HepG2 (cell line): Measurements from ENCODE around the gene SPN. TPM values are rescaled to one million over a fixed set of nuclear protein-coding genes. Genes with fewer than 3 reads are reported as not detected.

Source experiments
- RBM22 ChIP-seq: fragments of 200-400 bp; formaldehyde crosslinking; optimal IDR thresholded peaks from 2 replicates; pipeline ENCODE3; 2017; ENCODE audit warnings: mild to moderate bottlenecking, low read length, moderate library complexity
- RFXANK ChIP-seq: IDR thresholded peaks from 2 replicates; pipeline ENCODE4 v1.6.1; 2016
- SMYD3 ChIP-seq: sonication (generic); formaldehyde crosslinking; IDR thresholded peaks from 2 replicates; pipeline ENCODE4 v1.8.1; 2023; ENCODE audit warnings: mild to moderate bottlenecking, missing genetic modification reagents
- ZNF264 ChIP-seq: sonication (generic); formaldehyde crosslinking; IDR thresholded peaks from 2 replicates; pipeline ENCODE4 v1.4.0; 2020; ENCODE audit warnings: missing genetic modification reagents
- polyA plus RNA-seq, 8 experiments: library from polyadenylated mRNA; depleted of rRNA in 3 of 8; stranded (reverse) in 7 of 8; unstranded in 1 of 8; fragments of >200 nt; fragmentation: Illumina TruSeq in 4 of 8; extraction: Trizol in 4 of 8; gene quantifications; 2 replicates each; pipeline versions ENCODE4 v1.2.1 to v1.2.3, GENCODE V29; 2011 to 2016; ENCODE audit warnings: low read depth in 4 of 8, missing spikeins in 1 of 8, mixed read lengths in 1 of 8; ENCODE audit not compliant: insufficient read depth in 1 of 8
- total RNA-seq, 5 experiments: library from RNA; depleted of rRNA; stranded (reverse); fragments of >200 nt; fragmentation: Illumina TruSeq; extraction: Trizol; gene quantifications; 2 replicates each; pipeline ENCODE4 v1.2.3, GENCODE V29; 2016; ENCODE audit warnings: low read depth in 1 of 5
- TF ChIP-seq, protein P1 (sequence below), 2 experiments: IDR thresholded peaks; 2 replicates each; pipeline ENCODE4 v1.6.1; 2011 to 2012; ENCODE audit warnings: low read length in 2 of 2, borderline replicate concordance in 1 of 2, low read depth in 1 of 2, mild to moderate bottlenecking in 1 of 2, moderate library complexity in 1 of 2
- TF ChIP-seq, protein P2 (sequence below): sonication (generic); formaldehyde crosslinking; IDR thresholded peaks from 2 replicates; pipeline ENCODE4 v1.4.0; 2020; ENCODE audit warnings: low read depth, mild to moderate bottlenecking, missing genetic modification reagents
- TF ChIP-seq, protein P3 (sequence below): IDR thresholded peaks from 2 replicates; pipeline ENCODE4 v1.4.0; 2020; ENCODE audit warnings: mild to moderate bottlenecking, missing genetic modification reagents
- TF ChIP-seq, protein P4 (sequence below): sonication (generic); formaldehyde crosslinking; IDR thresholded peaks from 2 replicates; pipeline ENCODE4 v1.4.0; 2020; ENCODE audit warnings: missing genetic modification reagents

Gene SPN
- total and polyA plus RNA-seq, 2 of the 13 experiments (the other 11 are each of a cell fraction or from before 2014, with no cell fraction given) = 0.22 to 1.6 TPM

DNA sequence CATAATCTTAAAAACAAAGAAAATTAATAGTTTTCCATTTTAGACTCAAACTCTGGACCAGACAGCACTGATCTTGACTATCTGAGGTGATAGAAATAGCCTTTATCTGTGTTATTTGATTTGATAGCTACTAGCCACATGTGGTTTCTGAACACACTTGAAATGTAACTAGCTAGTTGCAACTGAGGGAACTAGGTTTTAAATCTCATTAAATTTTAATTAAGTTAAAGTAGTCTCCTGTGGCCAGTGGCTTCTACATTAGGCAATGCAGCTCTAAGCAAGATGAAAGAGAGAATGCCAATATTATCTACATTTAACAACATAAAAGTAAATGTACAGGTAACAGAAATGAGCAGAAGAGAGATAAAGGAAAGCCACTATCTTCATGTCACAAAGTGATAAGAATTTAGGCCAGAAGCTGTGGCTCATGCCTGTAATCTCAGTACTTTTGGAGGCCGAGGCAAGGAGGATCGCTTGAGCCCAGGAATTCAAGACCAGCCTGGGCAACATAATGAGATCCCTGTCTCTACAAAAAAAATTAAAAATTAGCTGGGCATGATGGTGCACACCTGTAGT is 11.2 kb upstream of the SPN start (continued):
- TF ChIP-seq, protein P1, sequence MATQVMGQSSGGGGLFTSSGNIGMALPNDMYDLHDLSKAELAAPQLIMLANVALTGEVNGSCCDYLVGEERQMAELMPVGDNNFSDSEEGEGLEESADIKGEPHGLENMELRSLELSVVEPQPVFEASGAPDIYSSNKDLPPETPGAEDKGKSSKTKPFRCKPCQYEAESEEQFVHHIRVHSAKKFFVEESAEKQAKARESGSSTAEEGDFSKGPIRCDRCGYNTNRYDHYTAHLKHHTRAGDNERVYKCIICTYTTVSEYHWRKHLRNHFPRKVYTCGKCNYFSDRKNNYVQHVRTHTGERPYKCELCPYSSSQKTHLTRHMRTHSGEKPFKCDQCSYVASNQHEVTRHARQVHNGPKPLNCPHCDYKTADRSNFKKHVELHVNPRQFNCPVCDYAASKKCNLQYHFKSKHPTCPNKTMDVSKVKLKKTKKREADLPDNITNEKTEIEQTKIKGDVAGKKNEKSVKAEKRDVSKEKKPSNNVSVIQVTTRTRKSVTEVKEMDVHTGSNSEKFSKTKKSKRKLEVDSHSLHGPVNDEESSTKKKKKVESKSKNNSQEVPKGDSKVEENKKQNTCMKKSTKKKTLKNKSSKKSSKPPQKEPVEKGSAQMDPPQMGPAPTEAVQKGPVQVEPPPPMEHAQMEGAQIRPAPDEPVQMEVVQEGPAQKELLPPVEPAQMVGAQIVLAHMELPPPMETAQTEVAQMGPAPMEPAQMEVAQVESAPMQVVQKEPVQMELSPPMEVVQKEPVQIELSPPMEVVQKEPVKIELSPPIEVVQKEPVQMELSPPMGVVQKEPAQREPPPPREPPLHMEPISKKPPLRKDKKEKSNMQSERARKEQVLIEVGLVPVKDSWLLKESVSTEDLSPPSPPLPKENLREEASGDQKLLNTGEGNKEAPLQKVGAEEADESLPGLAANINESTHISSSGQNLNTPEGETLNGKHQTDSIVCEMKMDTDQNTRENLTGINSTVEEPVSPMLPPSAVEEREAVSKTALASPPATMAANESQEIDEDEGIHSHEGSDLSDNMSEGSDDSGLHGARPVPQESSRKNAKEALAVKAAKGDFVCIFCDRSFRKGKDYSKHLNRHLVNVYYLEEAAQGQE (IDR thresholded peaks at IDR 0.05; ENCODE audit: borderline replicate concordance in 1 of 2, low read depth in 1 of 2, low read length in 2 of 2) = no peak
- TF ChIP-seq ZNF264 (CRISPR knock-in tag) (no peak), RBM22 (no peak), SMYD3 (CRISPR knock-in tag) (no peak), RFXANK (CRISPR knock-in tag) (no peak)
- TF ChIP-seq, protein P2, sequence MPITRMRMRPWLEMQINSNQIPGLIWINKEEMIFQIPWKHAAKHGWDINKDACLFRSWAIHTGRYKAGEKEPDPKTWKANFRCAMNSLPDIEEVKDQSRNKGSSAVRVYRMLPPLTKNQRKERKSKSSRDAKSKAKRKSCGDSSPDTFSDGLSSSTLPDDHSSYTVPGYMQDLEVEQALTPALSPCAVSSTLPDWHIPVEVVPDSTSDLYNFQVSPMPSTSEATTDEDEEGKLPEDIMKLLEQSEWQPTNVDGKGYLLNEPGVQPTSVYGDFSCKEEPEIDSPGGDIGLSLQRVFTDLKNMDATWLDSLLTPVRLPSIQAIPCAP (CRISPR knock-in tag) = no peak
- TF ChIP-seq, protein P3, sequence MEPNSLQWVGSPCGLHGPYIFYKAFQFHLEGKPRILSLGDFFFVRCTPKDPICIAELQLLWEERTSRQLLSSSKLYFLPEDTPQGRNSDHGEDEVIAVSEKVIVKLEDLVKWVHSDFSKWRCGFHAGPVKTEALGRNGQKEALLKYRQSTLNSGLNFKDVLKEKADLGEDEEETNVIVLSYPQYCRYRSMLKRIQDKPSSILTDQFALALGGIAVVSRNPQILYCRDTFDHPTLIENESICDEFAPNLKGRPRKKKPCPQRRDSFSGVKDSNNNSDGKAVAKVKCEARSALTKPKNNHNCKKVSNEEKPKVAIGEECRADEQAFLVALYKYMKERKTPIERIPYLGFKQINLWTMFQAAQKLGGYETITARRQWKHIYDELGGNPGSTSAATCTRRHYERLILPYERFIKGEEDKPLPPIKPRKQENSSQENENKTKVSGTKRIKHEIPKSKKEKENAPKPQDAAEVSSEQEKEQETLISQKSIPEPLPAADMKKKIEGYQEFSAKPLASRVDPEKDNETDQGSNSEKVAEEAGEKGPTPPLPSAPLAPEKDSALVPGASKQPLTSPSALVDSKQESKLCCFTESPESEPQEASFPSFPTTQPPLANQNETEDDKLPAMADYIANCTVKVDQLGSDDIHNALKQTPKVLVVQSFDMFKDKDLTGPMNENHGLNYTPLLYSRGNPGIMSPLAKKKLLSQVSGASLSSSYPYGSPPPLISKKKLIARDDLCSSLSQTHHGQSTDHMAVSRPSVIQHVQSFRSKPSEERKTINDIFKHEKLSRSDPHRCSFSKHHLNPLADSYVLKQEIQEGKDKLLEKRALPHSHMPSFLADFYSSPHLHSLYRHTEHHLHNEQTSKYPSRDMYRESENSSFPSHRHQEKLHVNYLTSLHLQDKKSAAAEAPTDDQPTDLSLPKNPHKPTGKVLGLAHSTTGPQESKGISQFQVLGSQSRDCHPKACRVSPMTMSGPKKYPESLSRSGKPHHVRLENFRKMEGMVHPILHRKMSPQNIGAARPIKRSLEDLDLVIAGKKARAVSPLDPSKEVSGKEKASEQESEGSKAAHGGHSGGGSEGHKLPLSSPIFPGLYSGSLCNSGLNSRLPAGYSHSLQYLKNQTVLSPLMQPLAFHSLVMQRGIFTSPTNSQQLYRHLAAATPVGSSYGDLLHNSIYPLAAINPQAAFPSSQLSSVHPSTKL (CRISPR knock-in tag) = no peak
- TF ChIP-seq, protein P4, sequence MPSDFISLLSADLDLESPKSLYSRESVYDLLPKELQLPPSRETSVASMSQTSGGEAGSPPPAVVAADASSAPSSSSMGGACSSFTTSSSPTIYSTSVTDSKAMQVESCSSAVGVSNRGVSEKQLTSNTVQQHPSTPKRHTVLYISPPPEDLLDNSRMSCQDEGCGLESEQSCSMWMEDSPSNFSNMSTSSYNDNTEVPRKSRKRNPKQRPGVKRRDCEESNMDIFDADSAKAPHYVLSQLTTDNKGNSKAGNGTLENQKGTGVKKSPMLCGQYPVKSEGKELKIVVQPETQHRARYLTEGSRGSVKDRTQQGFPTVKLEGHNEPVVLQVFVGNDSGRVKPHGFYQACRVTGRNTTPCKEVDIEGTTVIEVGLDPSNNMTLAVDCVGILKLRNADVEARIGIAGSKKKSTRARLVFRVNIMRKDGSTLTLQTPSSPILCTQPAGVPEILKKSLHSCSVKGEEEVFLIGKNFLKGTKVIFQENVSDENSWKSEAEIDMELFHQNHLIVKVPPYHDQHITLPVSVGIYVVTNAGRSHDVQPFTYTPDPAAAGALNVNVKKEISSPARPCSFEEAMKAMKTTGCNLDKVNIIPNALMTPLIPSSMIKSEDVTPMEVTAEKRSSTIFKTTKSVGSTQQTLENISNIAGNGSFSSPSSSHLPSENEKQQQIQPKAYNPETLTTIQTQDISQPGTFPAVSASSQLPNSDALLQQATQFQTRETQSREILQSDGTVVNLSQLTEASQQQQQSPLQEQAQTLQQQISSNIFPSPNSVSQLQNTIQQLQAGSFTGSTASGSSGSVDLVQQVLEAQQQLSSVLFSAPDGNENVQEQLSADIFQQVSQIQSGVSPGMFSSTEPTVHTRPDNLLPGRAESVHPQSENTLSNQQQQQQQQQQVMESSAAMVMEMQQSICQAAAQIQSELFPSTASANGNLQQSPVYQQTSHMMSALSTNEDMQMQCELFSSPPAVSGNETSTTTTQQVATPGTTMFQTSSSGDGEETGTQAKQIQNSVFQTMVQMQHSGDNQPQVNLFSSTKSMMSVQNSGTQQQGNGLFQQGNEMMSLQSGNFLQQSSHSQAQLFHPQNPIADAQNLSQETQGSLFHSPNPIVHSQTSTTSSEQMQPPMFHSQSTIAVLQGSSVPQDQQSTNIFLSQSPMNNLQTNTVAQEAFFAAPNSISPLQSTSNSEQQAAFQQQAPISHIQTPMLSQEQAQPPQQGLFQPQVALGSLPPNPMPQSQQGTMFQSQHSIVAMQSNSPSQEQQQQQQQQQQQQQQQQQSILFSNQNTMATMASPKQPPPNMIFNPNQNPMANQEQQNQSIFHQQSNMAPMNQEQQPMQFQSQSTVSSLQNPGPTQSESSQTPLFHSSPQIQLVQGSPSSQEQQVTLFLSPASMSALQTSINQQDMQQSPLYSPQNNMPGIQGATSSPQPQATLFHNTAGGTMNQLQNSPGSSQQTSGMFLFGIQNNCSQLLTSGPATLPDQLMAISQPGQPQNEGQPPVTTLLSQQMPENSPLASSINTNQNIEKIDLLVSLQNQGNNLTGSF (CRISPR knock-in tag) = no peak
- TF ChIP-seq, all 625 proteins: peak for 0
